ENCODE data around the gene CNTN1.

CNTN1 gene

GRCh38 chr12:40834321-40834720 lies 142.1 kb downstream of the CNTN1 start:
- H3K27ac ChIP-seq: no peak overlapping the region
- TF ChIP-seq CTCF (conservative IDR thresholded peaks at IDR 0.05): no peak

DNA sequence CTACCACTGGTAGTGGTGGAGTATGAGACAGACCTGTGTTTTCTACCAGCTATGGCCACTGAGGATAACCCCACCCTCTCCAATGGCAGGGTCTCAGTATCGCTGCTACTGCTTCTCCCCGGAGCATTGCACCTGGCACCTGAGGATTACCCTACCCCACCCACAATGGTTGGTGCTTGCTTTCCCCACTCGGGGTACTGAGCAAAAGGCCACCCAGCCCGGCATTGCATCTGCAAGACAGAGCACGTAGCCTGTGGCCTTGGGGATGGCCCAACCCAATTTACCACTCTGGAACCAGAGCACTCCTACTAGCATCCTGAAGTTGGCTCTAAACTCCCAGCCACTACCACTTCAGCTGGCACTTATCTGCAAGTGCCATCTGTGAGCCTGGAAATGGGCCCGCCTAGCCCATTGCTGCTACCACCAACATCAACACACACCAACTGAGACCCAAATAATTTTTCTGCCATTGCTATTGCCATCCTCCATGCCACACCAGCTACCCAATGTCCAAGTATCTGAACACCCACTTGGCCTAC lies 145.7 kb downstream of the CNTN1 start:
- no peak overlapping the region for H3K27ac ChIP-seq
- no peak for TF ChIP-seq CTCF (conservative IDR thresholded peaks at IDR 0.05)

- no peak overlapping the region for H3K27ac ChIP-seq
- TF ChIP-seq CTCF (conservative IDR thresholded peaks at IDR 0.05): no peak
These were observed 151.3 kb downstream of the CNTN1 start for GRCh38 chr12:40843495-40843894.

- no peak for TF ChIP-seq CTCF (conservative IDR thresholded peaks at IDR 0.05)
- H3K27ac ChIP-seq: no peak overlapping the region
These were observed 161.0 kb downstream of the CNTN1 start for GRCh38 chr12:40853221-40853620.

- H3K27ac ChIP-seq: no peak overlapping the region
- no peak for TF ChIP-seq CTCF (conservative IDR thresholded peaks at IDR 0.05)
These were observed 162.4 kb downstream of the CNTN1 start for GRCh38 chr12:40854604-40855003.

- H3K27ac ChIP-seq: no peak overlapping the region
- no peak for TF ChIP-seq CTCF (conservative IDR thresholded peaks at IDR 0.05)
These were observed 172.7 kb downstream of the CNTN1 start for GRCh38 chr12:40864891-40865290.

- TF ChIP-seq CTCF (conservative IDR thresholded peaks at IDR 0.05): no peak
- H3K27ac ChIP-seq: no peak overlapping the region
These were observed 178.7 kb downstream of the CNTN1 start for GRCh38 chr12:40870981-40871380.

Data from VCaP (cell line).